HG02798 (cell line): ENCODE measurements around the gene CYTH3.
"Not testable (repeated sequence)": the region's sequence is repeated elsewhere in the genome, so short reads cannot be mapped to it uniquely, and the experiment has no call there.

Experiments
- ATAC-seq: cut with Tn5 transposase; IDR thresholded peaks from one replicate; pipeline ENCODE4 v1.9.1; 2021; ENCODE audit warnings: mild to moderate bottlenecking; ENCODE audit not compliant: unreplicated experiment, poor library complexity

The CYTH3 gene

DNA sequence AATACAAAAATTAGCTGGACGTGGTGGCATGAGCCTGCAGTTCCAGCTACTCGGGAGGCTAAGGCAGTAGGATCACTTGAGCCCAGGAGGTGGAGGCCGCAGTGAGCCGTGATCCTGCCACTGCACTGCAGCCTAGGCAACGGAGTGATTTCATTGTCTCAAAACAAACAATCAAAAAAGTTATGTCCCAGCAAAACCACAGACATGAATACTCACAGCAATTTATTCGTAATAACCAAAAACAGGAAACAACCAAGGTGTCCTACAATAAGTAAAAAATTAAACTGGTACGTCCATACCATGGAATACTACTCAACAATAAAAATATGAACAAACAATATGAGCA lies 11.6 kb upstream of the CYTH3 start:
- ATAC-seq: no peak

GRCh38 chr7:6283391-6284054 lies 11.1 kb upstream of the CYTH3 start:
- ATAC-seq: not testable (repeated sequence)

DNA sequence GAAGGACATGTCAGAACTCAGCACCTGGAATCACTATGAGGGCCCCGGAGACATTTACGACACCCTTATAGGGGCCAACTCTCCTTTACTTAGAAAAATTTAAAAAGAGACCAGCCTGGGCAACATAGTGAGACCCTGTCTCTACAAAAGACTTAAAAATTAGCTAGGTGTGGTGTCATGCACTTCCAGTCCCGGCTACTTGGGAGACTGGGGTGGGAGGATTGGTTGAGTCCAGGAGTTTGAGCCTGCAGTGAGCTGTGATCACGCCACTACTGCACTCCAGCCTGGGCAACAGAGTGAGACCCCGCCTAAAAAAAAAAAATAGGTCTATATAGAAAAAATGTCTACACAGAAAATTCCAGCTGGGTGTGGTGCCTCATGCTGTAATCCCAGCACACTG lies 7.5 kb upstream of the CYTH3 start:
- ATAC-seq: no peak

GRCh38 chr7:6279341-6279740 lies 6.9 kb upstream of the CYTH3 start:
- ATAC-seq: no peak

DNA sequence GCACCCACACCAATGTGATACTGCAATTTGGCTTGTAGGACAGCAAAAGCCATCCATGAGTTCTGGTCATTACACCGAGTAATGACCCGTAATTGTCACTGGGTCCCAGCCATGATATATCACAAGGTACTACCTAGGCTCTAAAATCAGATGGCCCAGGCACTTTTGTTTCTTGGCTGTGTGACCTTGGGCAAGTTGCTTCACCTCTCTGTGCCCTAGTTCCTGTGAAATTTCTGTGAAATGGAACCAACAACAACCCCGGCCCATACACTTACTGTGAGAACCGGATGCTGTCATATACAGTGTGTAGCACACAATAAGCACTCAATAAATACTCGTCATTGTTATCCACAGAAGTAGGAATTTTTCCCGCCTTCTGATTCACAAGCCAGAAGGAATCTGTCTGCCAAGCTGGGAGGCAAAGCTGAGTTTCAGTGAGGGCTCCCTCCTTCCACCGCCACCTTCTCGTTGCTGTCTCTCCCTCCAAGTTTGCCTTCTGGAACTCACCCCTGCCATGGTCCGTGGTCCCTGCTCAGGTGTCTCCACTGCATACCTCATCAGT lies 6.4 kb upstream of the CYTH3 start:
- no peak for ATAC-seq

GRCh38 chr7:6277476-6277875 lies 5.1 kb upstream of the CYTH3 start:
- no peak for ATAC-seq

DNA sequence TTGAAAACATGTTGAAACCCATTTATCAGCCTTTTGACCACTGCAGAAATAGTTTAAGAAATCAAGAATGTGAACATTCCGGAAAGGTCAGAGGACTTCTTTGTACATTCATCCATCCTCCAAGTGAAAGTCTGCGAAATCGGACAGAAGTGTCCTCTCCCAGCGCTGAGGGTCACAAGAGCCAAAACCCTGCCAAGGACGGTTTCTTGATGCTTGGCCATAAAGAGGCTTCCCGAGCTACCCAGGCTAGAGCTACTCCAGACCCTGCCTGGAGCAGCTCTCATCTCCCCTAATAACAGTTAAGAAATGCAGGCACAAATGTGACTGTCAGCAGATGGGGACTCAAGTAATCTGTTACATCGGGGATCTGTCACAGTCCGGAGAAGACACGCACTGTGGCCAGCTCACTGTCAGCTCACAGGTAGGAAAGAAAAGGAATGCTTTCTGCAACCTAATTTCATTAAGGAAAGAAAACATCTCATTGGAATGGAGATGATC lies 4.5 kb upstream of the CYTH3 start:
- no peak for ATAC-seq

DNA sequence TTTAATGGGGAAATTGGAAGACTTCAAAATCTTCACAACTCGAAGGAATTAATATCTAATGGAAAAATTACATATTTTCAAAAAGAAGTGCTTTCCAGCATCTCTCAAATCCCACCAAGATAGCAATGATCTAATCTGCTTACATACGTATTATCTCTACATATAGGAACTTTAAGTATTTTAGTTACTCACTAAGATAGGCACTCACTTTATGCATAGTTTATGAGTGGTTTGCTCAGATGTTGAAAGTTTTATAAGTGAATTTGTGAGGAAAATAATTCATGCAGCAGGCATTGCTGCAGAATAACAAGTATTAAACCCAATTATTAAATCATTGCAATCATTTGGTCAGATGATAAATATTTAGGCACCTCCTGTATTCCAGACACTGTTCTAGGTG lies 2.3 kb upstream of the CYTH3 start:
- no peak for ATAC-seq

- no peak for ATAC-seq
These were observed 1.6 kb upstream of the CYTH3 start for GRCh38 chr7:6273917-6274630.

- ATAC-seq: no peak
These were observed 985 bp upstream of the CYTH3 start for GRCh38 chr7:6273380-6273837.

GRCh38 chr7:6271694-6272440 lies 557 bp downstream of the CYTH3 start:
- peak; percentile 8 for ATAC-seq

GRCh38 chr7:6271060-6271658 lies 1.3 kb downstream of the CYTH3 start:
- ATAC-seq: no peak

- ATAC-seq: no peak
These were observed 2.9 kb downstream of the CYTH3 start for GRCh38 chr7:6269527-6269926.

DNA sequence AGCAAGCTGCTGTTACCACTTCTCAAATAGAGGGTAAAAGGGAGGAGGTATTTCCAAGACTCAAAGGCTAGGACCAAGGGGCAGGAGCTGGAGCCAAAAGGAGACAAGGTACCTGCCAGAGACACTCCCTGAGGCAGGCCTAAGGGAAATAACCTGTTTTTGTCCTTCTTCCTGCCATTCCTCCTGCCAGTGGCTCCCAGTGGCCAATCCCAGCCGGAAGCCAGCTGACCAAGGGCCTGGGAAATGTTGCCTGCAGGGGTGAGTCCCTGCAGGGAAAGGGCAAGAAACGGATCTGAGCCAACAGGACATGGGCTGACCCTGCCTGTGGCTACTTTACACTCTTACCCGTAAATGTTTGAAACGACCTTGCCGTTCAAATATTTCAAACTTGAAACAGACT lies 3.5 kb downstream of the CYTH3 start:
- ATAC-seq: no peak

GRCh38 chr7:6268023-6268900 lies 4.2 kb downstream of the CYTH3 start:
- no peak for ATAC-seq

DNA sequence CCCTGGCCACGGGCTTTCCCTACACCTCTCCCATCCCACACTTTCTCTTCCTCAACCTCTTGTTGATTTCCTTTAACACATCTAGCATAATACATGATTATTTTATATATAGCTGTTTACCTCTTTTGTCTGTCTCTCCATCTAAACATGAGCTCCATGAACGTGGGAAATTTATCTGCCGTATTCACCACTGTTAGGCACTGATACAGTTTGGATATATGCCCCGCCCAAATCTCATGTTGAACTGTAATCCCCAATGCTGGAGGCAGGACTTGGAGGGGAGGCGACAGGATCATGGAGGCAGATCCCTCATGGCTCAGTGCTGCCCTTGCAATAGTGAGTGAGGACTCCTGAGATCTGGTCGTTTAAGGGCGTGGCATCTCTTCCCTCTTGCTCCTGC lies 5.7 kb downstream of the CYTH3 start:
- no peak for ATAC-seq

- no peak for ATAC-seq
These were observed 10.2 kb downstream of the CYTH3 start for GRCh38 chr7:6262221-6262620.

DNA sequence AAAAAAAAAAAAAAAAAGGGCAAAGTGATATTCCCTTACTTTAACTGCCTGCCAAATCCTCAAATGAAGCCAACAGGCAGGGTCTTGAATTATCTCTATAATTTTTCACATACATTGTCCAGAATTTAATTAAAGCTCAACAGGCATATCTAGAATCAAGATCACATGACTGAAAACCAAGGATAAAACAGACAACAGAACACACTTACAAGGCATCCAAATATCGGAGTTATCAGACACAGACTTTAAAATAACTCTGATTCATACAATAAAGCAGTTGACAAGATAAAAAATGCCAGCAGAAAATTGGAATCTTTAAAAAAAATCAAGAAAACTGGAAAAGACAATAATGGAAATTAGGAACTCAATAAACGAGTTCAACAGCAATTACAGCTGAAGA lies 10.7 kb downstream of the CYTH3 start:
- ATAC-seq: no peak

GRCh38 chr7:6260291-6261187 lies 11.9 kb downstream of the CYTH3 start:
- ATAC-seq: no peak
